GM18907 (cell line): ENCODE data around the gene OSBPL1A.
A peak's percentile ranks its signal among the peaks of the same experiment; 100 is the strongest.
"Not testable (repeated sequence)": the region's sequence is repeated elsewhere in the genome, so short reads cannot be mapped to it uniquely, and the experiment has no call there.

Experiments used
- ATAC-seq: cut with Tn5 transposase; IDR thresholded peaks from one replicate; pipeline ENCODE4 v1.9.1; 2021; ENCODE audit warnings: mild to moderate bottlenecking, moderate library complexity; ENCODE audit not compliant: unreplicated experiment

The OSBPL1A gene

DNA sequence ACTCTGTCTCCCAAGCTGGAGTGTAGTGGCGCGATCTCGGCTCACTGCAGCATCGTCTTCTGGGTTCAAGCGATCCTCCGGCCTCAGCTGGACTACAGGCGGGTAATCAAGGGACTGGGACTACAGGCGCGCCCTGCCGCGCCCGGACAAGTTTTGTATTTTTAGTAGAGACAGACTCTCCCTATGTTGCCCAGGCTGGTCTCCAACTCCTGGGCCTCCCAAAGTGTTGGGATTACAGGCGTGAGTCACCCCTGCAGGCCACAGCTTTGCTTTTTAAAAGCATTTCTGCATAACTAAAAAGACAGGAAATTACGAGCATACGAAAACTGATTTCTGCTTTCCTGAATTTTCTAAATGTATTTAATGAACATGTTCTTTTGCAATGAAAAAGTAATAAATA lies 916 bp upstream of the OSBPL1A start:
- ATAC-seq: no peak

DNA sequence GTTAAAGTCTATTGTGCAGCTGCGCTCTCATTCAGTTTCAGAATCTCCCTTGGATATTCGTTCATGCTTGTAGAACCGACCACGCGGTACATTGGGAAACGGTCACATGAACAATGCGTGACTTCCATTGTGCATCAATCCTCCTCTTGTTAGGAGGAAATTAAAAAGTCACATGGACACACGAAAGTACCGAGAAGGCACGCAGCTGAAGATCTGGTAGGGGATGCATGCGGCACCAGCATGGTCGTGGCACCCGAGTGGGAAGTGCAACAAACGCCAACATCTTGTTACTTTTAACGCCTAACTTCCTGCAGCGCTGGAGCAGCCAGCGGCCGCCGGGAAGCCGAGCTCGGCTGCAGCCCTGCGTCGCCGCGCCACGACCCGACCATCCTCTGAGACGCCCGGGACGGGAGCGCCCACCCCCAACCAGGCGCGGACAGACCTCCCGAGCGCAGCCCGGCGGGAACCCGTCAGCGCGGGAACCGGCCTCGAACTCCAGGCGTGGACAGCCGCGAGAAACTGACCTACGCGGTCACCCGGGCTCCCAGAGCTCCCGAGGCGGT lies 412 bp downstream of the OSBPL1A start:
- peak; percentile 40 for ATAC-seq

DNA sequence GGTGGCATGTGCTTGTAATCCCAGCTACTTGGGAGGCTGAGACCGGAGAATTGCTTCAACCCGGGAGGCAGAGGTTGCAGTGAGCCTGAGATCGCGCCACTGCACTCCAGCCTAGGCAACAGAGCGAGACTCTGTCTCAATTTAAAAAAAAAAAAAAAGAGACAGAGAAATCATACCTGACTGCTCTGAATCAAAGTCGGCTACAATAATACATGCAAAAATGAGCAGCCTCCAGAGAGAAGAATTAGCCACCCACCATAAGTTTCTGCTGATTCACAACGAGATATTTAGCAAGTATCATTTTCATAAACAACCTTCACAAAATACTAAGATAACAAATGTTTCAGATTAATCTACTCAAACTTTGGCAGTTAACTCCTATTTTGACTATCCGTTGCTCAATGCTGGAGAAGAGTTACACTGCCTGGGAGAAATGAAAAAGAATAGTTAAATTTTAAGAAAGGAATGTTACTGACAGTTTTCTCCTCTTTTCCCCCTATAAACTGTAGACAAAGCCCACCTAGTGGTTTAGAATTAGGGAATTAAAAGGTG lies 1.5 kb downstream of the OSBPL1A start:
- no peak for ATAC-seq

DNA sequence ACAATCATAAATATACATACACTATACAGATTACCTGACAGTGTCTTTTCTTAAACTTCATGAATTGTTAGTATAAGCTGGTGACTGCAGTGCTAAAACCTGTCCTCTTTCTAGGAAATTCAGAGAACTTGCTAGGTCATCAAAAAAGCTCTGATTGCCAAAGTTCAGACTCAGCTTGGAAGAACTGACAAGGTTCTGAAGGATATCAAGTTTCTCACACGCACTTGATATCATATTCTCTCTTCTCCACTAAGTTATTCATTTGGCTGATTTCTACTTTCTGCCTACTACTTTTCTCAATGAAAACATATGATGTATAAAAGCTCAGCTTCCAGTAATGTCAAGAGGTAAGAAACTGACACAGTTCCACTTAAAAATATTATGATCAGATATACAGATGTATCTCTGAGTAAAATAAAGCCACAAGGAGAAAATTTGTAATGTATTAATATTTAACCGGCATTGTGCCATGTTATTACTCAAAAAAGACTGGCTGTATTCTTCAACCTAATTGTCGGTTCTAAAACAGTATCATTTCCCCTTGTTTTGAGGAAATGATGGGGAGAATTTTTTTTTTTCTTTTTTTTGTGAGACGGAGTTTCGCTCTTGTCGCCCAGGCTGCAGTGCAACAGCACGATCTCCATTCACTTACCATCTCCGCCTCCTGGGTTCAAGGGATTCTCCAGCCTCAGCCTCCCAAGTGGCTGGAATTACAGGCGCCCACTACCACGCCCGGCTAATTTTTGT lies 2.4 kb downstream of the OSBPL1A start:
- no peak for ATAC-seq

DNA sequence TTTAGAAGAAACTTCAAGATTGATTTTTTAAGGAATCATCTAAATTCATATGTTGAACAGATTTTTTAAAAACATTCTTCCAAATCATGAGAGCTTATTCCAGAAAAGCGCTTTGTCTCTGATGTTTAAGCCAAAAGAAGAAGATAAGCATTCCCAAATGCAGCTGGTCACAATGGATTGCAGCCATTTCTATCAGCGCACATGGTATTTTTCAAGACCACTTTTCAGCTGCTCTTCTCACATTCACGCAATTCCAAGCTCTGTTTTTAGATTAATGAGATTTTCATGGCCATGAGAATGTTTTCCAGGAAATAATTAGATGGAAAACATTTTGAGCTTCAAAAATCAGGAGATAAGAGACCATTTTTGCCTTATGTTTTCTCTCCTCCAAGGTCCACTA lies 8.7 kb downstream of the OSBPL1A start:
- ATAC-seq: no peak

DNA sequence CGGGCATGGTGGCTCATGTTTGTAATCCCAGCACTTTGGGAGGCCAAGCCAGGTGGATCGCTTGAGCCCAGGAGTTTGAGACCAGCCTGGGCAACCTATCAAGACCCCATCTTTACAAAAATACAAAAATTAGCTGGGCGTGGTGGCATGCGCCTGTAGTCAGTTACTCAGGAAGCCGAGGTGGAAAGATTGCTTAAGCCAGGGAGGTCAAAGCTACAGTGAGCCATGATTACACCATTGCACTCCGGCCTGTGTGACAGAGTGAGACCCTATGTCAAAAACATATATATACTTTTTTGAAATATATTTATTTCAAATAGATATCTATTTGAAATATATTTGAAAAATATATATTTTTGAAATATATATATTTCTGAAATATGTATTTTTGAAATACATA lies 10.9 kb downstream of the OSBPL1A start:
- ATAC-seq: no peak

DNA sequence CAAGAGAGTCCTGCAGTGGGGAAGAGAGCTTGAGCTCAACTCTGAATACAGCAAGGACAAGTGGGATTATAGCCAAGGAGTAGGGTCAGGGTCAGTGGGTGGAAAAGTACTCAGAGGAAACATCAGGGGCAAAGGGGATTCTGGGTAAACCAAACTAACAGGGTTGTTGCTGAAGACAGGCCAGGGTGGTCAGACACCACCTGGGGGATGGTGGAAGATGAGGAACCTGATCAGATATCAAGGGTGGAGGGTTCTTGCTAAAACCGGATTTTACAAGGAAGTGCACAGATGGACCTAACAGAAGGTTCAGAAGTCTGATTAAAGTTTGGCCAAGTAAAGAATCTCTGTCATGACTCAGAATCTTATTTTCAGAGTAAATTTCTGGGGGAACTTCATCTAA lies 16.5 kb downstream of the OSBPL1A start:
- ATAC-seq: no peak

DNA sequence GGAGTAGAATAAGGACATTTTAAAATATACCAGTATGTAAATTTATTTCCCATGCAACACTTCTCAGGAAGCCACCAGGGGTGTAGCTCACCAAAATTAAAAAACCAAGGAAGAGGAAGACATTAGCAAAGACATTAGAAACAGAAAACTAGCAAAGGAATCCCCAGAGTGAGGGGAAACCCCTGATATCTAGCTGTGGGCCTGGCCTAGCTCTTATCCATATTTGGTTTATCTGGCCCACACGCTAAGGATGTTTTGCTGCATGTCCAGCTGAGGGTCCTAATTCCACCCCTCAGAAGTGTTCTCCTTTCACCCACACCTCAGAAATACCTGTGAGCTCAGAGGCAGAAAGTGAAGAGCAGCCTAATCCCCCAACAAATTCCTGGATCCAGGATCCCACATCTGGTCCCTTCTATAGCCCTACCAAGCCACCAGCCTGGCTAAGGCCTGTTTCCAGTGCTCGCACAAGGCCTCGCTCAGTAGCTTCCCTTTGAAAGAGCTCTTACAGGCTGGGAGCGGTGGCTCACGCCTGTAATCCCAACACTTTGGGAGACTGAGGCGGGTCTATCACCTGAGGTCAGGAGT lies 17.4 kb downstream of the OSBPL1A start:
- no peak for ATAC-seq

DNA sequence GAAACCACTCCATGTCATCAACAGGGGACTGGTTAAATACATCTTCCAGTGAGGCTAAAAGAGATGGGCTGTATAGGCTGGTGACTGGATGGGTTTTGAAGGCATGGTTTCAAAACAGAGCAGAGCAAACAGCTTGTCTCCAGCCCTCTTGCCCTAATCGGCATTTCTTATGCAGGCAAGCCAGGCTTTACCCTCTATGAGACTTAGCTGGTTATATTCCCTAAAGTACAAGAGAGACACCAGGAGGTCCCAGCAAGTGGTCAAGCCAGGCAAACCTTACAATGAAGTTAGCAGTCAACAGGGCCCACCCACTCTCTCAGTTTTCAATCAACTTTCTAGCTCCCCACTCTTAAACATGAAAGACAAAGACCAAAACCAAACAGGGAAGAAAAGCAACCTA lies 19.0 kb downstream of the OSBPL1A start:
- ATAC-seq: no peak

DNA sequence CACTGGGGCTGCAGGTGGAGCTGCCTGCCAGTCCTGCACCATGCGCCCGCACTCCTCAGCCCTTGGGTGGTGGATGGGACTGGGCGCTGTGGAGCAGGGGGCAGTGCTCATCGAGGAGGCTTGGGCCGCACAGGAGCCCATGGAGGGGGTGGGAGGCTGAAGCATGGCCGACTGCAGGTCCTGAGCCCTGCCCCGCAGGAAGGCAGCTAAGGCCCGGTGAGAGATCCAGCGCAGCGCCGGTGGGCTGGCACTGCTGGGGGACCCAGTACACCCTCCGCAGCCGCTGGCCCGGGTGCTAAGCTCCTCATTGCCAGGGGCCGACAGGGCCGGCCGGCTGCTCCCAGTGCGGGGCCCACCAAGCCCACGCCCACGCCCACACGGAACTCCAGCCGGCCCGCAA lies 21.1 kb downstream of the OSBPL1A start:
- not testable (repeated sequence) for ATAC-seq

DNA sequence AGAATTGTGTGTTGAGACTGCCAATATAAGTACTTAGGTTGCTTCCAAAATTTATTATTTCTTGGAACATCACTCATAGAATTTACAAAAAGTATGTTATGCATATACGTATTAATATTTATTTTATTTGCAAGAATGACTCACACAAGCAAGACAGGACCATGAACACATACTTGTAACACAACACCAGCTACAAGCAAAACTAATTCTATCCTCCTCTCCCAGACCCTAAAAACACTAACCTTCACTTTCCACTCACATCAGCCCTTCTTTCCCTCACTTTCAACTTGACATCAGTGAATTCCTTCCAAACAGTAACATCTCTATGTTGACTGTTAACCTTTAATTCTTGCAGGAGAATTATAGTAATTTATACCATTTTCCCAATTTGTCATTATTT lies 24.3 kb downstream of the OSBPL1A start:
- ATAC-seq: no peak

DNA sequence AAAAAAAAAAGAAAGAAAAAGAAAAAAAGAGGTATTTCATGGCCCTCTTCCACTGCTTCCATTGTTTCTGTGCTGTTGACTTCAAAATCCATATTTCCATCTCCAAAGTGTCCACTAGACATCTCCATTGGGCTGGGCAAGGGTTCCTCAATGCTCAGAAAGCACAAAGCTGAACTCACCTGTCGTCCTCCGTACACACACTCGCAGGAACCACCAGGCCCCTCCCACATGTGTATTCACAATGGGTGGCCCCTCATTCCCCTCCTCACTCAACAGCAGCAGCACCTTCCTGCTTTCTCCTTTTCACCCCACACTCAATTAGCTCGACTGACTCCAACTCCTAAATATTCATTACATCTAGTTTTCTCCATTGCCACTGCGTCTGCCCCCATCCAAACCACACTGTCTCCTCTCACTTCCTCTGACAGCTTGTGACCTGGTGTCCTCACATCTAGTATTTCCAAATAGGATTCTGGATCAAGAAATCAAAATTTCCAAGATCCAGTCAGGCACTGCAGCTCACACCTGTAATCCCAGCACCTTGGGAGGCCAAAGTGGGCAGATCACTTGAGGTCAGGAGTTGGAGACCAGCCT lies 25.2 kb downstream of the OSBPL1A start:
- no peak for ATAC-seq

DNA sequence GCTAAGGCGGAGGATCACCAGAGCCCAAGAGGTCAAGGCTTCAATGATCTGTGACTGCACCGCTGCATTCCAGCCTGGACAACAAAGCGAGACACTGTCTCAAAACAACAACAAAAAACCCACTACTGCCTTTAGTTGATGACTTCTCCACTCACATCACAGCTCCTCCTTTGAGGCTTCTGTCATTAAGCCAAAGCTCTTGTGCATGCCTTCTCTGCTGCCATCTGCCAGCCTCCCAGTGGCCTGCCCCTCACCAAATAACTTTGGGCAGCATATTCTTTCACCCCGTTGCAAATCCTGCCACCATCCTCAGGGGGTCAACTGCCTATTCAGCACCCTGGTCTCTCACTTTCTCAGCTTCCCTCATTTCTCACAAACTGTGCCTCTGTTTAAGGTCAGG lies 27.5 kb downstream of the OSBPL1A start:
- ATAC-seq: no peak

DNA sequence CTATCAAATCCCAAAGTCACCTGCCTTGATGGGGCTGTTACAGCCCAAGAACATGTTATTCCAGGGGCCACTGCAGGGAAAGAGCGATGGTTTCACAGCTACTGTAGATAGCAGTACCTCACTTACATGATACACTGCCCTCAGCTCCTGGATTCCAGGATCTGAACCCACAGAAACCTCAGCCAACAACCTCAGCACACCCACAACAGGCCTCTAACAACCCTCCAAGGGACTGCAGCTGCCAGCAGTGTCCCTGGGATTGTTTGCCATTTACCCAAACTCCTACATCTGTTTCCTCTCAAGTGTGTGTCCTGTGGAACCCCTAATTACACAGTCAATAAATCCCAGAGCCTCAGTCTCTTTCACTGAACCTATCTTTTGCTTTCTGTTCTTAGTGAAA lies 28.2 kb downstream of the OSBPL1A start:
- no peak for ATAC-seq

DNA sequence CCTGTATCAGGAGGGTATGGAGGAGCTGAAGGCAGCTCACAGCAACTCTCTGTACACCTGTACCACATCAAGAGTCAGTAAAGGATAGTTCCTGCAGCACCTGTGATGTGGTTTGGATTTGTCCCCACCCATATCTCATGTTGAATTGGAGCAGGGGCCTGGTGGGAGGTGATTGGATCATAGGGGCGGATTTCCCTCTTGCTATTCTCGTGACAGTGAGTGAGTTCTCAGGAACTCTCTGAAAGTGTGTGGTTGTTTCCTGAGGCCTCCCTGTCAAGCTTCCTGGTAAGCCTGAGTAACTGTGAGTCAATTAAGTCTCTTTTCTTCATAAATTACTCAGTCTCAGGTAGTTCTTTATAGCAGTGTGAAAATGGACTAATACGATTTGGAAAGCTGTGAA lies 28.9 kb downstream of the OSBPL1A start:
- no peak for ATAC-seq

DNA sequence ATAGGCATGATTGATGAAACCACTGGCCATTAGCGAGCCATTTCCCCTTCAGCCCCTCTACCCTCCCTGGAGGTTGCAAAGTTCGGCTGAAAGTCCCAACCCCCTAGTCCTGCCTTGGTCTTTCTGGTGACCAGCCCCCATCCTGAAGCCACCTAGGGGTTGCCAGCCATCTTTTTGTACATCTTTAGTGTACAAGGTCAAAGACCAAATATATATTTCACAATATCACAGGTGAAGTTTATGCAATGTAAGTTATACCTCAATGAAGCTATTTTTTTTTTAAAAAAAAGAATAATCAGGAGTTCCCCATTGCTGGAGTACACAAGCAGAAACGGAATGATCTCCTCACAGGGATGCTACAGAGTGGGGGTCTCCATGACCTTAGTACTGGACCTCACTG lies 31.3 kb downstream of the OSBPL1A start:
- no peak for ATAC-seq

DNA sequence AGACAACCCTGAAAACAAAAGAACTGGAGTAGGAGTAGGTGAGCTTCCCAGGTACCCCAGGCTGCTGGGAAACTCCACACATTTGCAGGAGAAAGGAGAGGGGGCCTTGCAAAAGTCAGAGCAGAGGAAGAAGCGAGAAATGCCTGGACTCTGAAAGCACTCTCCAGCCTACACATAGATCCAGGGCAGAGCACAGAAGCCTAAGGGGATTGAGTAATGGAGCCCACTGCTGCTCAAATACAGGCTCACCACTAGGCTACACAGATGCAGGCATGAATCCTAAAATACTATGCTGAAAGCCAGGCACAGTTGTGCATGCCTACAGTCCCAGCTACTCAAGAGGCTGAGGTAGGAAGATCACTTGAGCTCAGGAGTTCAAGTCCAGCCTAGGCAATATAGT lies 33.4 kb downstream of the OSBPL1A start:
- no peak for ATAC-seq

DNA sequence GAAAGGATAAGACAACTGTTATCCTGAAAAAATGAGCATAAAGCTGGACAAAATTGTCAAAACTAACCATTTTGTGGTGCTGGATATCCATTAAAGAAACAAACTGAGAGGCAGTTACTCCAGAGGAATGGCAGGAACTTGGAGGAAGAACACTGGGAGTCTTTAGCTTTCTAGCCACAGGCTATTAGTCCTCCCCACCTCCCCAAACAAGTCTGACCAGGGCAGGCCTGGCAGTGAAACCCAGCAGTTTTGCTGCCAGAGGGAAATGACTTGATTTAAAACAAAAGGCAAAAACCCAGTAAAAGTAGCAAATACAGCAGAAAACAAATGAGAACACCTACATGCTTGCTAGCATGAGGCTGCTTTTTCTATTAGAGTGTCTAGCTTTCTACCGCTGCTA lies 34.9 kb downstream of the OSBPL1A start:
- no peak for ATAC-seq

DNA sequence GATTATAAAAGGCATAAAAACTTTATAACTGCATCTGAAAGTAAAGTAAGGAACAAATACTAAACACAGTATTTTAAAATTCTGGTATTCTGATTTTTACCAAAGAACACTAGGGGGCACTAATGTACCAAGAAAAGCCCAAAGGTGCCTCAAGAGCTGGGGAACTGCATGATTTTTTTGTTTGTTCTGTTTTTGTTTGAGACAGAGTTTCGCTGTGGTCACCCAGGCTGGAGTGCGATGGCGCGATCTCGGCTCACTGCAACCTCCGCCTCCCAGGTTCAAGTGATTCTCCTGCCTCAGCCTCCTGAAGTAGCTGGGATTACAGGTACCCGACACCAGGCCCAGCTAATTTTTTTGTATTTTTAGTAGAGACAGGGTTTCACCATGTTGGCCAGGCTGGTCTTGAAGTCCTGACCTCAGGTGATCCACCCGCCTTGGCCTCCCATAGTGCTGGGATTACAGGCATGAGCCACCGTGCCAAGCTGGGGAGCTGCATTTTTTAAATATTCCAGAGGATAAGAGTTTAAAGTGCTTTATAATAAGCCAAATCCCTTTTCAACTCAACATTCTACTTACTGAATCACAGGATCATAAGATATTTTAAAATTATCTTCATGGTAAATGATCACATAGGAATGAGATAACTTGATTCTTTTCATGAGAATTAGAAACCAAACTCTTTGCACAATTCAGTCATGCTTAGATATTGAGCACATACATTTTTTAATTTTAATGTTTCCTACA lies 37.7 kb downstream of the OSBPL1A start:
- ATAC-seq: peak; percentile 73

DNA sequence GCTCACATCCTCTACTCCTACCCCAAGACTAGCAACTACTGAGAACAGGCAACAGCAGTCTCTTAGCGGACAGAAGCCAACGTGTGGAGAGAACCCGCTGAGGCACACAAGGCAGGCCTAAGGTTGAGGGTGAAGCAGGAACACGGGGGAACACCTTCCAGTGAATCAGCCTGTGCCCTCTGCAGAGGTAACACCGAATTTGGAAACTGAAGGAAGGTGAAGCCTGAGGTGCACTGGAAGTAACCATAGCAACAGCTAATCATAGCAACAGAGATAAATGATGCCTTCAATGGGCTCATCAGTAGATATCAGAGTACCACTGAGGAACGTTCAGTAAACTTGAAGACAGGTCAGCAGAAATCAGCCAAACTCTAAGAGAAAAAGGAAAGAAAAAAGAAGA lies 43.3 kb downstream of the OSBPL1A start:
- ATAC-seq: no peak

DNA sequence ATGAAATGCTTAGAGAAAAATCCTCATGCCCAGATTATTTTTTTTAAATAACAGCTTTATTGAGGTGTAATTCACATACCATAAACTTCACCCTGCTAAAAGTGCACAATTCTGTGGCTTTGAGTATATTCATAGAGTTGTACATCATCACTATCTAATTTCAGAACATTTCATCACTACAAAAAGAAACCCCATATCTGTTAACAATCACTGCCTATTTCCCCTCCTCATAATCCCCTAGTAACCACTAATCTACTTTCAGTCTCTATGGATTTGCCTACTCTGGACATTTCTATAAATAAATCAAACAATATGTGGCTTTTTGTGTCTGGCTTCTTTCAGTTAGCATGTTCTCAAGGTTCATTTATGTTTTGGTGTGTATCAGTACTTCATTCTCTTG lies 51.4 kb downstream of the OSBPL1A start:
- no peak for ATAC-seq
